Measurements from ENCODE around the gene TCEA2.

The TCEA2 gene

GRCh38 chr20:64095455-64095854 is 32.5 kb downstream of the TCEA2 start:
- TF ChIP-seq EZH2 (IDR thresholded peaks at IDR 0.05) = no peak
- no peak for TF ChIP-seq POLR2AphosphoS5 (IDR thresholded peaks at IDR 0.05; ENCODE audit: borderline replicate concordance, low read depth, low read length)
- TF ChIP-seq FOXP2 (optimal IDR thresholded peaks at IDR 0.05; ENCODE audit: control extremely low read depth, extremely low read length, insufficient read depth) = no peak
- Histone ChIP-seq H3K4me3 (no peak overlapping the region), H3K36me3 (ENCODE audit: insufficient read depth, low read length) (no peaks in the 10 kb centered on the region), H3K9me3 (ENCODE audit: low read depth, low read length) (no peaks in the 10 kb centered on the region), H3K9ac (ENCODE audit: insufficient read length) (no peak overlapping the region), H3K27ac (no peak overlapping the region)
- DNase-seq (ENCODE audit: low read depth, low spot score) = no peak

GRCh38 chr20:64095927-64096326 is 32.9 kb downstream of the TCEA2 start:
- H3K9ac ChIP-seq (ENCODE audit: insufficient read length) = no peak overlapping the region
- DNase-seq (ENCODE audit: low read depth, low spot score) = no peak
- H3K9me3 ChIP-seq (ENCODE audit: low read depth, low read length) = no peaks in the 10 kb centered on the region
- no peaks in the 10 kb centered on the region for H3K36me3 ChIP-seq (ENCODE audit: insufficient read depth, low read length)
- TF ChIP-seq FOXP2 (optimal IDR thresholded peaks at IDR 0.05; ENCODE audit: control extremely low read depth, extremely low read length, insufficient read depth) = no peak
- no peak overlapping the region for H3K27ac ChIP-seq
- no peak overlapping the region for H3K4me3 ChIP-seq

- H3K27ac ChIP-seq = no peak overlapping the region
- no peak overlapping the region for H3K4me3 ChIP-seq
- no peaks in the 10 kb centered on the region for H3K9me3 ChIP-seq (ENCODE audit: low read depth, low read length)
- no peak overlapping the region for H3K9ac ChIP-seq (ENCODE audit: insufficient read length)
- DNase-seq (ENCODE audit: low read depth, low spot score) = no peak
- TF ChIP-seq POLR2AphosphoS5 (IDR thresholded peaks at IDR 0.05; ENCODE audit: borderline replicate concordance, low read depth, low read length) (no peak), EZH2 (IDR thresholded peaks at IDR 0.05) (no peak), FOXP2 (optimal IDR thresholded peaks at IDR 0.05; ENCODE audit: control extremely low read depth, extremely low read length, insufficient read depth) (no peak)
- no peaks in the 10 kb centered on the region for H3K36me3 ChIP-seq (ENCODE audit: insufficient read depth, low read length)
These were observed 33.5 kb downstream of the TCEA2 start for GRCh38 chr20:64096535-64096934.

- no peak overlapping the region for H3K27ac ChIP-seq
- no peak overlapping the region for H3K9ac ChIP-seq (ENCODE audit: insufficient read length)
- no peak for TF ChIP-seq FOXP2 (optimal IDR thresholded peaks at IDR 0.05; ENCODE audit: control extremely low read depth, extremely low read length, insufficient read depth)
- TF ChIP-seq EZH2 (IDR thresholded peaks at IDR 0.05) = no peak
- TF ChIP-seq POLR2AphosphoS5 (IDR thresholded peaks at IDR 0.05; ENCODE audit: borderline replicate concordance, low read depth, low read length) = no peak
- DNase-seq (ENCODE audit: low read depth, low spot score) = no peak
- H3K36me3 ChIP-seq (ENCODE audit: insufficient read depth, low read length) = no peaks in the 10 kb centered on the region
- no peak overlapping the region for H3K4me3 ChIP-seq
- no peaks in the 10 kb centered on the region for H3K9me3 ChIP-seq (ENCODE audit: low read depth, low read length)
These were observed 35.5 kb downstream of the TCEA2 start for GRCh38 chr20:64098471-64099013.

- DNase-seq (ENCODE audit: low read depth, low spot score) = no peak
- Histone ChIP-seq H3K4me3 (no peak overlapping the region), H3K9me3 (ENCODE audit: low read depth, low read length) (no peaks in the 10 kb centered on the region), H3K9ac (ENCODE audit: insufficient read length) (no peak overlapping the region), H3K36me3 (ENCODE audit: insufficient read depth, low read length) (no peaks in the 10 kb centered on the region), H3K27ac (no peak overlapping the region)
- TF ChIP-seq EZH2 (IDR thresholded peaks at IDR 0.05) = no peak
- no peak for TF ChIP-seq FOXP2 (optimal IDR thresholded peaks at IDR 0.05; ENCODE audit: control extremely low read depth, extremely low read length, insufficient read depth)
- no peak for TF ChIP-seq POLR2AphosphoS5 (IDR thresholded peaks at IDR 0.05; ENCODE audit: borderline replicate concordance, low read depth, low read length)
These were observed 36.2 kb downstream of the TCEA2 start for GRCh38 chr20:64099086-64099786.

GRCh38 chr20:64099880-64100565 is 37.0 kb downstream of the TCEA2 start:
- Histone ChIP-seq H3K36me3 (ENCODE audit: insufficient read depth, low read length) (no peaks in the 10 kb centered on the region), H3K27ac (no peak overlapping the region), H3K9ac (ENCODE audit: insufficient read length) (no peak overlapping the region), H3K4me3 (no peak overlapping the region), H3K9me3 (ENCODE audit: low read depth, low read length) (no peaks in the 10 kb centered on the region)
- TF ChIP-seq EZH2 (IDR thresholded peaks at IDR 0.05) (no peak), FOXP2 (optimal IDR thresholded peaks at IDR 0.05; ENCODE audit: control extremely low read depth, extremely low read length, insufficient read depth) (no peak), POLR2AphosphoS5 (IDR thresholded peaks at IDR 0.05; ENCODE audit: borderline replicate concordance, low read depth, low read length) (no peak)
- no peak for DNase-seq (ENCODE audit: low read depth, low spot score)

- no peak for TF ChIP-seq POLR2AphosphoS5 (IDR thresholded peaks at IDR 0.05; ENCODE audit: borderline replicate concordance, low read depth, low read length)
- no peak for TF ChIP-seq EZH2 (IDR thresholded peaks at IDR 0.05)
- TF ChIP-seq FOXP2 (optimal IDR thresholded peaks at IDR 0.05; ENCODE audit: control extremely low read depth, extremely low read length, insufficient read depth) = no peak
- no peak for DNase-seq (ENCODE audit: low read depth, low spot score)
- Histone ChIP-seq H3K27ac (no peak overlapping the region), H3K4me3 (no peak overlapping the region), H3K36me3 (ENCODE audit: insufficient read depth, low read length) (no peaks in the 10 kb centered on the region), H3K9me3 (ENCODE audit: low read depth, low read length) (no peaks in the 10 kb centered on the region), H3K9ac (ENCODE audit: insufficient read length) (no peak overlapping the region)
These were observed 37.5 kb downstream of the TCEA2 start for GRCh38 chr20:64100566-64100888.

- no peak overlapping the region for H3K9ac ChIP-seq (ENCODE audit: insufficient read length)
- H3K4me3 ChIP-seq = no peak overlapping the region
- no peaks in the 10 kb centered on the region for H3K36me3 ChIP-seq (ENCODE audit: insufficient read depth, low read length)
- no peak overlapping the region for H3K27ac ChIP-seq
- no peaks in the 10 kb centered on the region for H3K9me3 ChIP-seq (ENCODE audit: low read depth, low read length)
- TF ChIP-seq EZH2 (IDR thresholded peaks at IDR 0.05) = no peak
- no peak for TF ChIP-seq POLR2AphosphoS5 (IDR thresholded peaks at IDR 0.05; ENCODE audit: borderline replicate concordance, low read depth, low read length)
- TF ChIP-seq FOXP2 (optimal IDR thresholded peaks at IDR 0.05; ENCODE audit: control extremely low read depth, extremely low read length, insufficient read depth) = no peak
- no peak for DNase-seq (ENCODE audit: low read depth, low spot score)
These were observed 38.1 kb downstream of the TCEA2 start for GRCh38 chr20:64100946-64101688.

Measured in SK-N-MC (cell line).